Gastrocnemius medialis (tissue), 4 donors: Measurements from ENCODE around the gene CYBB.

ENCODE experiments used
- POLR2A ChIP-seq, 2 donors: fragments of 450-650 bp; IDR thresholded peaks; one replicate each; pipeline ENCODE4 v1.6.1; 2017; ENCODE audit warnings: antibody characterized with exemption in 2 of 2, mild to moderate bottlenecking in 2 of 2, moderate library complexity in 2 of 2
- TF ChIP-seq, protein P1 (sequence below), 5 experiments: fragments of 450-650 bp in 3 of 5; fragments of 200-600 bp in 2 of 5; sonication (generic) in 2 of 5; IDR thresholded peaks in 4 of 5; conservative IDR thresholded peaks in 1 of 5; 1 replicate in 4 of 5; 2 replicates in 1 of 5; pipeline ENCODE4 v1.5.1; 2016 to 2019; ENCODE audit warnings: antibody characterized with exemption in 5 of 5, mild to moderate bottlenecking in 3 of 5, moderate library complexity in 3 of 5

GRCh38 chrX:37745835-37746217 lies 34.0 kb upstream of the CYBB start:
- TF ChIP-seq POLR2A (IDR thresholded peaks at IDR 0.05), result no peak
- TF ChIP-seq, protein P1, sequence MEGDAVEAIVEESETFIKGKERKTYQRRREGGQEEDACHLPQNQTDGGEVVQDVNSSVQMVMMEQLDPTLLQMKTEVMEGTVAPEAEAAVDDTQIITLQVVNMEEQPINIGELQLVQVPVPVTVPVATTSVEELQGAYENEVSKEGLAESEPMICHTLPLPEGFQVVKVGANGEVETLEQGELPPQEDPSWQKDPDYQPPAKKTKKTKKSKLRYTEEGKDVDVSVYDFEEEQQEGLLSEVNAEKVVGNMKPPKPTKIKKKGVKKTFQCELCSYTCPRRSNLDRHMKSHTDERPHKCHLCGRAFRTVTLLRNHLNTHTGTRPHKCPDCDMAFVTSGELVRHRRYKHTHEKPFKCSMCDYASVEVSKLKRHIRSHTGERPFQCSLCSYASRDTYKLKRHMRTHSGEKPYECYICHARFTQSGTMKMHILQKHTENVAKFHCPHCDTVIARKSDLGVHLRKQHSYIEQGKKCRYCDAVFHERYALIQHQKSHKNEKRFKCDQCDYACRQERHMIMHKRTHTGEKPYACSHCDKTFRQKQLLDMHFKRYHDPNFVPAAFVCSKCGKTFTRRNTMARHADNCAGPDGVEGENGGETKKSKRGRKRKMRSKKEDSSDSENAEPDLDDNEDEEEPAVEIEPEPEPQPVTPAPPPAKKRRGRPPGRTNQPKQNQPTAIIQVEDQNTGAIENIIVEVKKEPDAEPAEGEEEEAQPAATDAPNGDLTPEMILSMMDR (IDR thresholded peaks at IDR 0.05 in 4 of 5, conservative IDR thresholded peaks at IDR 0.05 in 1 of 5), result no peak
